ENCODE results near the gene CDH4.

CDH4 gene

GRCh38 chr20:61766921-61767610, 515.0 kb downstream of the CDH4 start:
- DNase-seq (ENCODE audit: low spot score): no peak

- DNase-seq (ENCODE audit: low spot score): no peak
Observed at GRCh38 chr20:61767761-61768494, 515.9 kb downstream of the CDH4 start.

DNA sequence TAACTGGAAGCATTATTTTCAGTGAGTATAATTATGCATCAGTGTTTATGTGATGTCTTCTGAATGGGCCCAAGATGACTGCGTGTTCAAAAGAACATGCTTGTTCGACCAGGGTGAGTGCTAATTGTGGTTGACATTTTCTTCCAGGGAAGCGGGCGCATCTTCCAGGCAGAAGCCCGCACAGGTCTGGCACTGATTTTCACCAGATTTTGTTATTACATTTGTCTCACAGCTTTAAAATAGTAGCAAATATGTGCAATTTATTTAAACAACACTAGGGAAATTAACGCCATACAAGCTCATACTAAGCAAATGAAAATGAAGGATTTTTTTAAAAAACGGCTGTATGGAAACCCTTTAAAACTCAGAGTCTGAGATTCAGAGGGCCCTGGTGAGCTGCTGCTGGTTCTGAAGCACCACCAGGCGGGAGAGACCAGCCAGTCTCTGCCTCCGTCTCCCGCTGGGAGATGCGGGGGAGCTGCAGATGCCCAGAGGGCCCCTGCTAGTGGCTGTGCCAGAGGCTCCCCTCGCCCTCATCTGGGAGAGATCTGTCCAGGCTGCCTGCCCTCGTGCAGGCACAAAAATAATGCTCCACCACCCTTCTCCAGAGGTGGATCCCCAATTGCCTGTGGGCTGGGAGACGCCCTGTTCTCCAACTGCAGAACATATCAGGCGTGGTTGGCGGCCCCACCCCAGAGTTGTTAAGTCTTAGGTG, 516.7 kb downstream of the CDH4 start:
- DNase-seq (ENCODE audit: low spot score): no peak

GRCh38 chr20:61769286-61769832, 517.3 kb downstream of the CDH4 start:
- DNase-seq (ENCODE audit: low spot score): no peak

DNA sequence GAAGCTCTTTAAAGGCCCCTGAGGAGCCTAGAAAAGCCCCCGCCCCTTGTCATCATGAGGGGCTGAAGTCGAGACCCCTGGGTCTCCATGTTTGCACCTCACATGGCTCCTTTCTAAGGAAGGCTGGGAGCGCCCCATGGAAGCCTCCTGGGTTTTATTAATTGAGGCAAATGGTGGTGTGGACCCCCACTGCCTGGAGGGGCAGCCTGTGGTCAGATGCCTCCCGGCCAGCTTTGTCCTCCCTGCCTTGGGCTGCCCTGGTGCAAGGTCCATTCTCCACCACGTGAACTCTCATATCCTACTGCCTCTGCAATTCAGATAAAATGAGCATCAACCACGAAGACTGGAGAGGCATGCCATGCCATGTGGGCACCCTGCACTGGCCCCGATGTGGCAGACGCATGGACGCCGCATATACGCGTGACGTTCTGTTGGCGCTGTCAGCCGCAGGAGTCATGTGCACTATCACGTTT, 518.1 kb downstream of the CDH4 start:
- DNase-seq (ENCODE audit: low spot score): no peak

- DNase-seq (ENCODE audit: low spot score): no peak
Observed at GRCh38 chr20:61771805-61772350, 519.8 kb downstream of the CDH4 start.

DNA sequence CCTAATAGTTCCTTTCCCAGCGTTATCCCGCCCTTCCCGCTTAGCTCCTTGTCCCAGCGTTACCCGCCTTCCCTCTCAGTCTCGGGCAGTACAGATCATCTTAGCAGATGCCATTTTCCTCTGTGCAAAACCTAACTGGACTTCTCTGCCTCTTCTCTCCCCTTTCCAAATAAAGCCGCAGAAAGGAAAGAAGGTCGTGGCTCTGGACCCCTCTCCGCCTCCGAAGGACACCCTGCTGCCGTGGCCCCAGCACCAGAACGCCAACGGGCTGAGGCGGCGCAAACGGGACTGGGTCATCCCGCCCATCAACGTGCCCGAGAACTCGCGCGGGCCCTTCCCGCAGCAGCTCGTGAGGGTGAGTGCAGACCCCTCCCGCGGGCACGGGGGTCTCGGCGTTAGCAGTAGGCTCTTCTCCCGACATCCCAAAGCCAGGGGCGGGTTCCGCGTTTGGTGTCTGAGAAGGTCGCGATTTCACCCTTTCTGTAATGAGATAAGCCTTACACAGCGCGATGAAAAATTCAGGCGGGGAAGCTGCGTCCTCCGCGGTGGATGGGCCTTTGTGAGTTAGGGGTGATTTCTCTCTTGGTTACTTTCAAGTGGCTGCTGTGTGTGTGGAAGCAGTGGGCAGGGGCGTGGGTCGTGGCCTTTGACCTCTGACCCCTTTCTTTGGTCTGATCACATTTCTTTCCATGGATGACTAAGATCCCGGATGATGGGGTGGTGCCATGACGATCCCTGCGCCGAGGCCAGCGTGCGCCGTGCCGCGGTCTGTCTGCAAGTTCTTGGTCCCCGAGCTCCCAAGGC, 521.0 kb downstream of the CDH4 start:
- DNase-seq (ENCODE audit: low spot score): no peak

- no peak for DNase-seq (ENCODE audit: low spot score)
Observed at GRCh38 chr20:61773926-61774587, 522.0 kb downstream of the CDH4 start.

DNA sequence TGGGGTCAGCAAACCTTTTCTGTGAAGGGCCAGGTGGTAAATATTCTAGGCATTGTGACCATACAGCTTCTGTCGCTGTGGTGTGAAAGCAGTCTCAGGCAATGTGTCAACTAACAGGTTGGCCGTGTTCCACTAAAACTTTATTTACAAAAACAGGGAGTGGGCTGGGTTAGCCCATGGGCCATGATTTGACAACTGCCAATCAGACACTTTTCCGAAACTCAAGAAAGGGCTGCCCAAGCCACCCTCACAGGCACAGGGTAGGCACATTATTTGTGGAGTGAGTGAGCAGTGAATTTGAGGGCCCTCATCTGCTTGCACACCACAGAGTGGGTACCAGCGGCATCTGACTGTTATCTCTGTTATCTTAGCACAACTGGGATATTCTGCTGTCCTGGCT, 523.4 kb downstream of the CDH4 start:
- DNase-seq (ENCODE audit: low spot score): no peak

DNA sequence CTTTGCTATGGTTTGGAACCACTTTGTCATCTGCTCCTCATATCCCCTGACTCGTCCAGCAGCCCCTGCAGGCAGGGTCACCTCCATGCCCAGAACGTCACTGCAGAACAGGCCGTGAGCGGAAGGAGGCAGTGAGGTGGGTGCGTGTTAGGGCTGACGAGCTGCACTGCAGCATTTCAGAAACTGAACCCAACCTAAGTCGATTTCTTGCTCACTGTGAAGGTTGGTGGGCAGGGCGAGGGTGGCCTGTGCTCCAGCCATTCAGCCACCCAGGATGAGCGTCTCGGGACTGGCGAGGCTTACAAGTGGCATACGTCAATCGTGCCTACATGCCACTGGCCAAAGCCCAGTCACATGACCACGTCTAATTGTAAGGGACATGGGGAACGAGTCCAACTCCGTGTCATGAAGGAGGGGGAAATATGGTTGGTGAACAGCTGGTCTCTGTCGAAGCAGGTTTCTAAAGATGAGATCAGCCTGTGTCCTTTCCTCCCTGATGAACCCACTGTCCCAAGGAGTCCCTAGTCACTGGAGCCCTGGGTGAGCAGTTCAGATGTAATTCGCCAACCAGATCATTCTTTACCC, 524.5 kb downstream of the CDH4 start:
- no peak for DNase-seq (ENCODE audit: low spot score)

DNA sequence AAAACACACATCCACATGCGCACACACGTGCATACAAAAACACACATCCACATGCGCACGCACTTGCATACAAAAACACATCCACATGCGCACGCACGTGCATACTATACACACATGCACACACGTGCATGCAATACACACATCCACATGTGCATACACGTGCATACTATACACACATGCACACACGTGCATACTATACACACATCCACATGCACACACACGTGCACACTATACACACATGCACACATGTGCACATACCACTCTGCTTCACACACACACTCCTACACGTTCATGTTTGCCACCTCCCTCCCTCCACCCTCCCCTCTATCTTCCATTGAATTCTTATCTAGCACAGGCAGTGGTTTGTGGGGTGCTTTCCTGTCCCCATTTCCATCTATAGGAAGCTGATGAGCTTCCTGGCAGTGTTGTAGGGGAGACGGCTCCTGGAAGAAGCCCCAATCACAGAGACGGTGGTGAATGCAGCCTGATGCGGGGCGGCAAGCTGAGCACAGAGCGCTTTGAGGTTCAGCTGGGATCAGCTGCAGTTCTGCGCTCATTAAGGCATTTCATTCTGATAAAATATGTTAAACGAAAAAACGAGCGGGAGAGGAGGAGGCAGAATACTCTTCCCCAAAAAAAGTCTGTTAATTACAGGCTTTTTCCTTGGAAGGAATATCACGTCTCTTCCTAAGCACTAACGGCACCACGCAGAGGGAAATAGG, 525.9 kb downstream of the CDH4 start:
- DNase-seq (ENCODE audit: low spot score): no peak

DNA sequence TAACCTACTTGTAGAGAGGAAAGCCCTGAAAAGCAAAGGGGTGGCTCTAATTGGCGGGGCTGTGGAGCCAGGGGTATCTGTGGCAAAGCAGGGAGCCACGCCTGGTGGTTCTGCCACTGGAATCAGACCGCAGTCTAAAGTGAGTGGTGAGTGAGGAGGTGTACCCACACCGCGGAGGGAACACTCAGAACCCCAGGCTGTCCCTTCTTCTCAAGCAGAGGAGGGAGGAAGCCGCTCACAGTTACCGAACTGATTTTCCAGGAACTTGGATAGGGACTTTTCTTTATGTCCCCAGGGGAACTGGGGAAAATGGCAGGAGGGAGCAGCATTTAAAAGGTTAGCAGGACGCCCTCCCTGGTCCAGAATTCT, 526.4 kb downstream of the CDH4 start:
- no peak for DNase-seq (ENCODE audit: low spot score)

DNA sequence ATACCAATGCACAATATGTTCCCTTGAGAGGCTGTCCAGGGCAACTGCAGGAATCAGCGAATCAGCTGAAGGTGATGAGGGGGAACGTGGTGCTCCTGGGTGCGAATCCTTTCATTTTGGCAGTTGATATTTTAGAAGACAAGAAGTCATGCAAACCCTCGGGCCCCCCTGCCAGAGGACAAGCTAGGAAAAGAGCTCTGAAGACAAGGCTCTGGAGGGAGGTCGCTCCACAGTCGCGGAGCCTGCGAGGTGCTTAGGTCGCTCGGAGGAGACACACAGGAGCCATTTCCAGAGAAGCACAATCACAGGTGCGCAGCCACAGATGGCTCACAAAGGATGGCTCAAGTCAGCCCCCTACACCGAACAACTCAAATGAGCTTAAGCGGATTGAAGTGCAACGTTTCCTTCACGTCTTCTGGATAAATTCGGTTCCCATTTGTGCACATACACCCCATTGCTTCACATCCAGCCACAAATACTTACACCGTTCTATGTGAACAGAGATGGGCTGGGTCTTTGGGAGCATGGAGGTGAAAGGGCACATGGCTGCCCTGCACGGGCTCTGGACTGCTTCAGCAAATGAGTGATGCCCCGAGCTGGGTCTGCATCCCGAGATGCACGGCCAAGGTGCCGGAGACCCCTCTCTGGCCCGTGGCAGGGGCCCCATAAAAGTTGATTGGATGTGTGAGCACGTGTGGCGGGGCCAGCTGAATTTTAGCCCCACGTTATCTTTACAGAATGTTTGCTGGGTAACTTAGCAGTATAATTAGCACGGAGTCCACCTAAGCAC, 527.3 kb downstream of the CDH4 start:
- no peak for DNase-seq (ENCODE audit: low spot score)

- no peak for DNase-seq (ENCODE audit: low spot score)
Observed at GRCh38 chr20:61780066-61780465, 528.0 kb downstream of the CDH4 start.

- no peak for DNase-seq (ENCODE audit: low spot score)
Observed at GRCh38 chr20:61784801-61785566, 532.9 kb downstream of the CDH4 start.

- DNase-seq (ENCODE audit: low spot score): no peak
Observed at GRCh38 chr20:61785567-61785816, 533.4 kb downstream of the CDH4 start.

- DNase-seq (ENCODE audit: low spot score): peak; percentile 44
Observed at GRCh38 chr20:61786230-61786629, 534.2 kb downstream of the CDH4 start.

DNA sequence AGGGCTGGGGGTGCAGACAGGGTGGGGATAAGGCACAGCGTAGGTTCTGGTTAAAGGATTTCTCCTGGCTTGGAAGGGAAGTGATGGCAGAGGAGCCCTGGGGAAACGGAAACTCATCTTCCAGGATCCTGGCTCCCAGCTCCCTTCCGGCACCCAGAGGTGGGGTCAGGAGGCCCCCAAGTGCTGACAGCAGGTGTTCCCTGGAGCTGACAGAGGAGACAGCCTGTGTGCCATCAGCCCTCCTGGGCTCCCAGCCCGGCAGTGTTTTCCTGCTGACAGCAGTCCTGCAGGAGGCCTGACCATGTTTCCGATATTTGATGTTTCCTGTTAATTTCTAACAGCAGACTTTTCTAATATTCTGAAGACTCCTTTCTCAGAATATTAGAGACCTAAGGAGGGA, 536.3 kb downstream of the CDH4 start:
- DNase-seq (ENCODE audit: low spot score): no peak

DNA sequence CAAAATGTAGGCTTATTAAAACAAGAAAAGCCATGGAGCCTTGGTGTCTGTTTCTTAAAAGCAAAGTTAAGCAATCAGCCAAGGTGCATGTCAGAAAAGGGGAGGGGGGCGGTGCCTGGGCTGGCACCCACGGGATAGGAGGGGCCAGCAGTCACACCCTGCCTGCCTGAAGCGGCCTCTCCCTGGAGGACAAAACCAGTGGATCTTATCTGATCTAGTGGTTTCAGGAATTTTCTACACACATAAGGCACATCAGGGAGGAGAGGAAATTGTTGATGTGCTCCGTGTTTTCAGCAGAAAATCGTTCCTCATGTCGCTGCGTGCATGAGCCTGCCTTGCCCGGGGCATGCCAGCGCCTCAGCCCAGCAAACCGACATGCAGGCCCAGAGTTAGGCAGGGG, 537.3 kb downstream of the CDH4 start:
- DNase-seq (ENCODE audit: low spot score): no peak
